Tongue (tissue), 3 donors: Measurements from ENCODE around the gene GNAI1. TPM values are rescaled to one million over a fixed set of nuclear protein-coding genes. Genes with fewer than 3 reads are reported as not detected.

ENCODE experiments used
- DNase-seq: peaks from one replicate; pipeline ENCODE4 v3.0.0-alpha.2; 2015
- small RNA-seq: library from RNA; depleted of rRNA; stranded (forward); fragments of <200 nt; gene quantifications from one replicate; pipeline ENCODE3, GENCODE V24; 2014; ENCODE audit warnings: low replicate concordance
- total RNA-seq: library from RNA; depleted of rRNA; stranded (reverse); fragments of >200 nt; gene quantifications from one replicate; pipeline ENCODE4 v1.2.3, GENCODE V29; 2014

Gene GNAI1
- total RNA-seq, 1 donor from 2014 or later: 49.6 TPM

- no peak for DNase-seq
These were observed 119.0 kb downstream of the GNAI1 start for GRCh38 chr7:80253653-80254052.

GRCh38 chr7:80255656-80256055 lies 121.0 kb downstream of the GNAI1 start:
- no peak for DNase-seq

- no peak for DNase-seq
These were observed 123.1 kb downstream of the GNAI1 start for GRCh38 chr7:80257756-80258155.

DNA sequence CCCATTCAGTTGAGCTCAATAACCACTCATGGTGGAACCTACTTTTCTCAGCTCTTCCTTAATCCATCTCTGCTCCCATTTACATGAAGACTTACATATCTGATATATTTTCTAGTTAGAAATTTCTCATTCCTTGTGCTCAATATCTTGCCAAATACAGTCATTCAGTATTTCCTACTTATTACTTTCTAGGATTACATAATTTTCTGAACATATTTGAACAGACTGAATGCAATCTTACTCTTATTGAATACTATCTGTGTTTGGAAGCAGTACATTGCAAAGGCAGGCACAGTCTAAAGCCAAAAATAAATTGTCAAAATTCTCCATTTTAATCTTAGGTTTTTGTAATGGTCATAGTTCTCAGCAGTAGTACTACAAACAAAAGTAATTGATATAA lies 126.0 kb downstream of the GNAI1 start:
- DNase-seq: no peak

DNA sequence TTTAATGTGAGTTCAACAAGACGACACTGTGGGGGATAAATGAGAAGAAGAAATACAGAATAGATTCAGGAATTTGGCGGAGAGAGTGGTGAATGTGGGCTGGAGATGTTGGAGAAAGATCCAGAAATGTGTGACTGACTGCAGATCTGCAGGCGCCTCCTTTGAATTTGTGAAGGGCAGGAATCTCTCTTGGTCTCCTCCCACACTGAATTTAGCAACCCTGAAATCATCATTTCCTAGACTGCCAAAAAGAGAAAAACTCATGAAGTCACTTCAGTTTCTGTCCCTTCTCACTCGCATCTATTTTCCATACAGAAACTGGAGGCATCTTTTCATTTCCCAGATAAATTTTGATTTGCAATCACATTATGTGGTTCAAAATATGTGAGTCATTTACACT lies 128.7 kb downstream of the GNAI1 start:
- DNase-seq: no peak

- no peak for DNase-seq
These were observed 129.2 kb downstream of the GNAI1 start for GRCh38 chr7:80263821-80264220.

DNA sequence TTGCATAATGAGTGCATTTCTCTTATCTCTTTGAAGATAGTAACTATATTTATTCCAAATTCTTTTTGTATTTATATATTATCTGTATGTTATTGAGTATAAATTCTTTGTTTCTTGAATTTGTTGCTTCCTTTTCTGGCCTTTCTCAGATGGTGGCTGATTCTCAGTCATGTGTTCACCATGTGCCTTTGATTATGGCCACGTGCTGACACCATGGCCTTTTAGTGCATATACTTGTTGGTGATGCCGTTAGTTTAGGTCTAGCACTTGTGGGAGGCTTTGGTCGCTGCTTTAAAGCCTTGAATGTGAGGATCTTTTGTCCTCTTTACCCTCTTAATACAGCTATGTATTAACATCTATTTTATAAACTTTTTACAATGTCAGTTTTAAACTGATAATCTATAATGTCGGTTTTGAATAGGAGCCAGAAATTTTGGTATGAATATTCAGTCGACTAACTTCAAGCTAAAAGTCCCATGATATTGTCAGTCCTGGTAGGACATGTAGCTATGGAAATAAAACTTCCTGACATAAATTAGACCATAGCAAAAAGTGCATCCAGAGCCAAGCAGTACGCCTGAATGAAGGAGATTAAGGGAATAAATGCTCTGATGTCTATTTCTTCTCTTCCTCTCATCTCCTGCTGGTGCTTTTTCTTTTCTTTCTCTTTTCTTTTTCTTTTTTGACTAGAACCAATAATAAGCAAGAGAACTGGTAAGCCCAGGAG lies 130.3 kb downstream of the GNAI1 start:
- DNase-seq: no peak

- DNase-seq: no peak
These were observed 138.1 kb downstream of the GNAI1 start for GRCh38 chr7:80272560-80273239.

GRCh38 chr7:80273327-80273726 lies 138.7 kb downstream of the GNAI1 start:
- DNase-seq: no peak

DNA sequence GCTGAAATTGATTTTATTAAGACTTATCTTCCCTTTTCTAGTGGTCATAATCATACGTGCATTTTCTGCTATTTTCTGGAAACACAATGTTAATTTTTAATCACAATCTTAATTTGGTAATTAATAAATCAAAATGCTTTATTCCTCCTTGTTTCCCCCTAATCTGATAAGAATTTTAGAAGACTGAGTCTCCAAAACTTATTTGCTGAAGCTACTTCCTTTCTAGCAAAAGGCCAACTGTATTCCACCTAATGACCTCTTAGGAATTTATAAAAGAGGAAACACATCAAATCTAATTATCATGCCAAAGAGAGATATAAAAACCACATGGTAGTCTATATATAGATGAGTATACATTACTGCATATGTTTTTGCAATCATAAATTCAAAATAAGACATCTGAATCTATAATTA lies 140.6 kb downstream of the GNAI1 start:
- no peak for DNase-seq

Small RNA genes lying within 50 kb of the gene (small RNA-seq; reads per million reads assigned to genes)
- not detected for gene RN7SL869P
